Stomach (tissue), 9 donors: ENCODE data around the gene CDH23. TPM values are rescaled to one million over a fixed set of nuclear protein-coding genes. Genes with fewer than 3 reads are reported as not detected.

ENCODE experiments used
- DNase-seq, 2 donors: peaks; one replicate each; pipeline versions ENCODE4 v3.0.0 to v3.0.0-alpha.2; 2013 to 2019
- H3K27ac ChIP-seq, 5 donors: fragments of 200-600 bp in 4 of 5; sonication (generic) in 4 of 5; one replicate each; pipeline ENCODE4 v1.5.1; 2013 to 2019; ENCODE audit warnings: mild to moderate bottlenecking in 1 of 5, moderate library complexity in 1 of 5
- H3K27me3 ChIP-seq, 3 donors: fragments of 200-600 bp; sonication (generic); one replicate each; pipeline ENCODE4 v1.5.1; 2017 to 2019; ENCODE audit warnings: mixed run types in 1 of 3
- H3K36me3 ChIP-seq, 4 donors: fragments of 200-600 bp; sonication (generic); 1 replicate in 3 of 4; 2 replicates in 1 of 4; pipeline ENCODE4 v1.5.1; 2016 to 2019
- H3K4me1 ChIP-seq, 4 donors: fragments of 200-600 bp; sonication (generic); one replicate each; pipeline ENCODE4 v1.5.1; 2016 to 2019
- H3K4me3 ChIP-seq, 4 donors: fragments of 200-600 bp; sonication (generic) in 3 of 4; one replicate each; pipeline ENCODE4 v1.5.1; 2016 to 2019; ENCODE audit warnings: mild to moderate bottlenecking in 1 of 4
- H3K9me3 ChIP-seq, 4 donors: fragments of 200-600 bp; sonication (generic); one replicate each; pipeline ENCODE4 v1.5.1; 2016 to 2019
- CTCF ChIP-seq, 7 experiments: fragments of 450-650 bp in 4 of 7; fragments of 200-600 bp in 3 of 7; sonication (generic) in 3 of 7; IDR thresholded peaks; one replicate each; pipeline ENCODE4 v1.5.1; 2016 to 2019; ENCODE audit warnings: antibody characterized with exemption in 7 of 7, control low read depth in 2 of 7, mild to moderate bottlenecking in 1 of 7
- EP300 ChIP-seq: sonication (generic); formaldehyde crosslinking; IDR thresholded peaks from one replicate; pipeline ENCODE4 v1.6.1; 2017; ENCODE audit warnings: antibody characterized with exemption
- POLR2A ChIP-seq, 4 donors: fragments of 450-650 bp; IDR thresholded peaks; one replicate each; pipeline ENCODE4 v1.6.1; 2016; ENCODE audit warnings: antibody characterized with exemption in 4 of 4, control low read depth in 2 of 4, mild to moderate bottlenecking in 1 of 4, moderate library complexity in 1 of 4
- POLR2AphosphoS5 ChIP-seq, 3 donors: sonication (generic); formaldehyde crosslinking; IDR thresholded peaks; one replicate each; pipeline ENCODE4 v1.6.1; 2016; ENCODE audit warnings: antibody characterized with exemption in 3 of 3
- WGBS, 5 donors: extraction: QIAGEN DNeasy Blood & Tissue Kit in 3 of 5; methylation state at CpG; one replicate each; pipeline versions ENCODE4 v1.1.5 to v1.1.7; 2013 to 2018; 5-methylcytosine and 5-hydroxymethylcytosine counted together
- intact Hi-C: fragments of 100-400 bp; cut with DNase I; formaldehyde crosslinking; loops from one replicate; pipeline ENCODE4 v1.15.1; 2023; ENCODE audit warnings: low total_unique reads
- polyA plus RNA-seq, 3 donors: library from polyadenylated mRNA; stranded (reverse); fragments of 200-250 nt; gene quantifications; one replicate each; pipeline ENCODE4 v1.2.3, GENCODE V29; 2013
- total RNA-seq, 5 donors: library from RNA; depleted of rRNA; stranded (reverse); fragments of >200 nt; gene quantifications; one replicate each; pipeline versions ENCODE4 v1.1.0 to v1.2.3, GENCODE V29; 2014 to 2016
- donor health status: healthy with polysubstance abuse.
- donor health status: Bipolar disorder and iron deficiency.
- donor health status: healthy.

Gene CDH23
- total and polyA plus RNA-seq, 8 donors: 0.31 to 8.2 (median 2.2) TPM

DNA sequence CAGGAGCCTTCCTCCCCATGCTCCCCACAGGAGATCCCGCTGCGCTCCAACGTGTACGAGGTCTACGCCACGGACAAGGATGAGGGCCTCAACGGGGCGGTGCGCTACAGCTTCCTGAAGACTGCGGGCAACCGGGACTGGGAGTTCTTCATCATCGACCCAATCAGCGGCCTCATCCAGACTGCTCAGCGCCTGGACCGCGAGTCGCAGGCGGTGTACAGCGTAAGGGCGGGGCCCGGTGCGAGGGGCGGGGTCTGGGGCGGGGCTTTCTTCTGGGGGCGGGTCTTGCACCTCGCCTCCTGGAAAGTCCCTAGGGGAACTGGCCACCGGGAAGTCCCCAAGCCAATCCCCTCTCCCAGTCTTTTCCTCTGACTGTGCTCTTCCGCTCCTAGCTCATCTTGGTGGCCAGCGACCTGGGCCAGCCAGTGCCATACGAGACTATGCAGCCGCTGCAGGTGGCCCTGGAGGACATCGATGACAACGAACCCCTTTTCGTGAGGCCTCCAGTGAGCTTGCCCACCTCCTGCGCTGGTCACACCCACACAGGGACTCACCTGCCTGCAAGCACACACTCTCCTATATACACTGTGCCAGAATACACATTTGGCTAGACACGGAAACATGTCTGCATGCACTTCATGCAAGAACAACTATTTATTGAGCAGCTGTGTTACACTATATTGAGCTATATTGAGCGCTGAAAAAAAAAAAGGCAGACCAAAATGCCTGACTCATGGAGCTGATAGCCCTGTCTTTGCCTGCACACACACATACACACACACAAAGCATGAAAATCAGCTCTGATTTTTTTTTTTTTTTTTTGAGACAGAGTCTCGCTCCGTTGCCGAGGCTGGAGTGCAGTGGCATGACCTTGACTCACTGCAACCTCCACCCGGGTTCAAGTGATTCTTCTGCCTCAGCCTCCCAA lies 409.3 kb downstream of the CDH23 start:
- Histone ChIP-seq H3K4me3 (no peak overlapping the region), H3K27ac (peak overlapping the region in 2 of 5 donors; percentile 0 to 35), H3K4me1 (peaks cover 0 to 25% (median 17%) of the 10 kb centered on the region in 4 donors), H3K27me3 (peaks cover 0 to 17% (median 0%) of the 10 kb centered on the region in 3 donors), H3K9me3 (no peaks in the 10 kb centered on the region), H3K36me3 (no peaks in the 10 kb centered on the region)
- intact Hi-C loops: no loop called here
- TF ChIP-seq CTCF (IDR thresholded peaks at IDR 0.05): no peak
- peak in 1 of 3 donors; percentile 20 for TF ChIP-seq POLR2AphosphoS5 (IDR thresholded peaks at IDR 0.05)
- WGBS, 5 donors: 22 to 39% (median 27%) methylated on average over 36 to 41 of the region's 41 CpGs
- peak; percentile 64 to 71 for DNase-seq

GRCh38 chr10:71806704-71807556 lies 410.2 kb downstream of the CDH23 start:
- TF ChIP-seq CTCF (IDR thresholded peaks at IDR 0.05) (no peak), POLR2AphosphoS5 (IDR thresholded peaks at IDR 0.05) (no peak), POLR2A (IDR thresholded peaks at IDR 0.05) (no peak), EP300 (no peak)
- Histone ChIP-seq H3K4me3 (no peak overlapping the region), H3K9me3 (no peaks in the 10 kb centered on the region), H3K4me1 (peaks cover 0 to 31% (median 22%) of the 10 kb centered on the region in 4 donors), H3K27me3 (peaks cover 0 to 23% (median 0%) of the 10 kb centered on the region in 3 donors), H3K27ac (peak overlapping the region in 1 of 5 donors; percentile 35), H3K36me3 (no peaks in the 10 kb centered on the region)
- no peak for DNase-seq
- intact Hi-C loops: no loop called here
- 85 to 92% (median 88%) methylated on average over 20 to 23 of the region's 23 CpGs for WGBS, 5 donors

DNA sequence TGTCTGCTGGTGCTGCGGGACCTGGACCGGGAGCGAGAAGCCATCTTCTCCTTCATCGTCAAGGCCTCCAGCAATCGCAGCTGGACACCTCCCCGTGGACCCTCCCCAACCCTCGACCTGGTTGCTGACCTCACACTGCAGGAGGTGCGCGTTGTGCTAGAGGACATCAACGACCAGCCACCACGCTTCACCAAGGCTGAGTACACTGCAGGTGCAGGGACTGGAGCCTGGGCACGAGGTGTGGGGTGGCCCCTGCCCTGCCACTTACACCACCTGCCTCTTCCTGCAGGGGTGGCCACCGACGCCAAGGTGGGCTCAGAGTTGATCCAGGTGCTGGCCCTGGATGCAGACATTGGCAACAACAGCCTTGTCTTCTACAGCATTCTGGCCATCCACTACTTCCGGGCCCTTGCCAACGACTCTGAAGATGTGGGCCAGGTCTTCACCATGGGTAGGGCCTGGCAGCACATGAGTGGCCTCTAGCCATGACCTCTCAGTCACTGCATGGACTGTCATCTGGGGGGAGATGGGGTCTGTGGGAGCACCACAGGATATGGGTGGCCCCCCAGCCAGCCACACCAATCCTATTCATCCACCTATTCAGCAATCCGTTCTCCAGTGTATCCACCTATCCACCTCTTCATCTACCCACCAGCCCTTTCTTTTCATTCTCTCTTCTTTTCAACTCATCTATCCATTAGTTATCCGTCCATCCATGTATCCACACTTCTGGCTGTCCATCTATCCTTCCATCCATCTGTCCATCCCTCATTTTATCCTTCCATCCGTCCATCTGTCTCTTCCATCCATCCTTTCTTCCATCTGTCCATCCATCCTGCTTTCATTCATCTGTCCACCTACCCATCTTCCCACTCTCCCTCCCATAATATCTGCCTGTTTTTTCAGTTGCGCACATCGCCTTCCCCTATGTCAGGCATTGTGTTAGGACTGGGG lies 411.1 kb downstream of the CDH23 start:
- intact Hi-C loops: no loop called here
- DNase-seq: no peak

More for the DNA sequence above, 411.1 kb downstream of the CDH23 start:
- peaks cover 0 to 40% (median 29%) of the 10 kb centered on the region in 4 donors for H3K4me1 ChIP-seq
- H3K4me3 ChIP-seq: no peak overlapping the region
- TF ChIP-seq POLR2A (IDR thresholded peaks at IDR 0.05) (no peak), POLR2AphosphoS5 (IDR thresholded peaks at IDR 0.05) (no peak), EP300 (no peak), CTCF (IDR thresholded peaks at IDR 0.05) (no peak)
- H3K36me3 ChIP-seq: no peaks in the 10 kb centered on the region
- peaks cover 0 to 23% (median 0%) of the 10 kb centered on the region in 3 donors for H3K27me3 ChIP-seq
- 87 to 93% (median 93%) methylated on average over 14 to 21 of the region's 21 CpGs for WGBS, 5 donors
- H3K27ac ChIP-seq: no peak overlapping the region
- no peaks in the 10 kb centered on the region for H3K9me3 ChIP-seq
